Keratinocyte (primary cell): ENCODE measurements around the gene WNT7B.

Experiments
- EZH2 ChIP-seq: IDR thresholded peaks from one replicate; pipeline ENCODE4 v1.6.1; 2012; ENCODE audit warnings: inconsistent platforms, mild to moderate bottlenecking, low read length, moderate library complexity
- TF ChIP-seq, protein P1 (sequence below), 3 experiments: IDR thresholded peaks in 1 of 3; conservative IDR thresholded peaks in 1 of 3; optimal IDR thresholded peaks in 1 of 3; 2 replicates in 2 of 3; 3 replicates in 1 of 3; pipeline versions ENCODE3 to v1.5.1; 2011; ENCODE audit warnings: low read length in 3 of 3, mild to moderate bottlenecking in 3 of 3, moderate library complexity in 2 of 3, control low read depth in 1 of 3, inconsistent platforms in 1 of 3; ENCODE audit not compliant: insufficient read depth in 2 of 3; ENCODE audit errors: extremely low read depth in 1 of 3

- TF ChIP-seq, protein P1, sequence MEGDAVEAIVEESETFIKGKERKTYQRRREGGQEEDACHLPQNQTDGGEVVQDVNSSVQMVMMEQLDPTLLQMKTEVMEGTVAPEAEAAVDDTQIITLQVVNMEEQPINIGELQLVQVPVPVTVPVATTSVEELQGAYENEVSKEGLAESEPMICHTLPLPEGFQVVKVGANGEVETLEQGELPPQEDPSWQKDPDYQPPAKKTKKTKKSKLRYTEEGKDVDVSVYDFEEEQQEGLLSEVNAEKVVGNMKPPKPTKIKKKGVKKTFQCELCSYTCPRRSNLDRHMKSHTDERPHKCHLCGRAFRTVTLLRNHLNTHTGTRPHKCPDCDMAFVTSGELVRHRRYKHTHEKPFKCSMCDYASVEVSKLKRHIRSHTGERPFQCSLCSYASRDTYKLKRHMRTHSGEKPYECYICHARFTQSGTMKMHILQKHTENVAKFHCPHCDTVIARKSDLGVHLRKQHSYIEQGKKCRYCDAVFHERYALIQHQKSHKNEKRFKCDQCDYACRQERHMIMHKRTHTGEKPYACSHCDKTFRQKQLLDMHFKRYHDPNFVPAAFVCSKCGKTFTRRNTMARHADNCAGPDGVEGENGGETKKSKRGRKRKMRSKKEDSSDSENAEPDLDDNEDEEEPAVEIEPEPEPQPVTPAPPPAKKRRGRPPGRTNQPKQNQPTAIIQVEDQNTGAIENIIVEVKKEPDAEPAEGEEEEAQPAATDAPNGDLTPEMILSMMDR (optimal IDR thresholded peaks at IDR 0.05 in 1 of 3, IDR thresholded peaks at IDR 0.05 in 1 of 3, conservative IDR thresholded peaks at IDR 0.05 in 1 of 3; ENCODE audit: extremely low read depth in 1 of 3, insufficient read depth in 2 of 3, low read length in 3 of 3) = no peak
- no peak for TF ChIP-seq EZH2
These were observed 21.0 kb upstream of the WNT7B start for GRCh38 chr22:45997777-45998637.
